ENCODE measurements around the gene SPNS3.

SPNS3 gene

DNA sequence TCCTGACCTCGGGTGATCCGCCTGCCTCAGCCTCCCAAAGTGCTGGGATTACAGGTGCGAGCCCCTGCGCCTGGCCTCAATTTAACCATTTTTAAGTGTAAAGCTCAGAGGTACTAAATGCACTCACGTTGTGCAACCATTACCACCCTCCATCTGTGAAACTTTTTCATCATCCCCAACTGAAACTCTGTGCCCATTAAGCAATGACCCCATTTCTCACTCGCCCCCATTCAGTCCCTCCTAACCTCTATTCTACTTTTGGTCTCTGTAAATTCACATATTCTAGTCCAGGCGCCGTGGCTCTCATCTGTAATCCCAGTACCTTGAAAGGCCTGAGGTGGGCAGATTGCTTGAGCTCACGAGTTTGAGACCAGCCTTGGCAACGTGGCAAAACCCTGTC is 8.3 kb upstream of the SPNS3 start:
- TF ChIP-seq, protein P1, sequence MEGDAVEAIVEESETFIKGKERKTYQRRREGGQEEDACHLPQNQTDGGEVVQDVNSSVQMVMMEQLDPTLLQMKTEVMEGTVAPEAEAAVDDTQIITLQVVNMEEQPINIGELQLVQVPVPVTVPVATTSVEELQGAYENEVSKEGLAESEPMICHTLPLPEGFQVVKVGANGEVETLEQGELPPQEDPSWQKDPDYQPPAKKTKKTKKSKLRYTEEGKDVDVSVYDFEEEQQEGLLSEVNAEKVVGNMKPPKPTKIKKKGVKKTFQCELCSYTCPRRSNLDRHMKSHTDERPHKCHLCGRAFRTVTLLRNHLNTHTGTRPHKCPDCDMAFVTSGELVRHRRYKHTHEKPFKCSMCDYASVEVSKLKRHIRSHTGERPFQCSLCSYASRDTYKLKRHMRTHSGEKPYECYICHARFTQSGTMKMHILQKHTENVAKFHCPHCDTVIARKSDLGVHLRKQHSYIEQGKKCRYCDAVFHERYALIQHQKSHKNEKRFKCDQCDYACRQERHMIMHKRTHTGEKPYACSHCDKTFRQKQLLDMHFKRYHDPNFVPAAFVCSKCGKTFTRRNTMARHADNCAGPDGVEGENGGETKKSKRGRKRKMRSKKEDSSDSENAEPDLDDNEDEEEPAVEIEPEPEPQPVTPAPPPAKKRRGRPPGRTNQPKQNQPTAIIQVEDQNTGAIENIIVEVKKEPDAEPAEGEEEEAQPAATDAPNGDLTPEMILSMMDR (IDR thresholded peaks at IDR 0.05; ENCODE audit: low read depth, low read length) = no peak
- DNase-seq (ENCODE audit: low read depth, low spot score) = no peak
- in situ Hi-C loops (cut with HindIII; ENCODE audit: low sequenced_read_pairs) = no loop called here
- no peak overlapping the region for H3K4me3 ChIP-seq (ENCODE audit: low read depth, low read length)

DNA sequence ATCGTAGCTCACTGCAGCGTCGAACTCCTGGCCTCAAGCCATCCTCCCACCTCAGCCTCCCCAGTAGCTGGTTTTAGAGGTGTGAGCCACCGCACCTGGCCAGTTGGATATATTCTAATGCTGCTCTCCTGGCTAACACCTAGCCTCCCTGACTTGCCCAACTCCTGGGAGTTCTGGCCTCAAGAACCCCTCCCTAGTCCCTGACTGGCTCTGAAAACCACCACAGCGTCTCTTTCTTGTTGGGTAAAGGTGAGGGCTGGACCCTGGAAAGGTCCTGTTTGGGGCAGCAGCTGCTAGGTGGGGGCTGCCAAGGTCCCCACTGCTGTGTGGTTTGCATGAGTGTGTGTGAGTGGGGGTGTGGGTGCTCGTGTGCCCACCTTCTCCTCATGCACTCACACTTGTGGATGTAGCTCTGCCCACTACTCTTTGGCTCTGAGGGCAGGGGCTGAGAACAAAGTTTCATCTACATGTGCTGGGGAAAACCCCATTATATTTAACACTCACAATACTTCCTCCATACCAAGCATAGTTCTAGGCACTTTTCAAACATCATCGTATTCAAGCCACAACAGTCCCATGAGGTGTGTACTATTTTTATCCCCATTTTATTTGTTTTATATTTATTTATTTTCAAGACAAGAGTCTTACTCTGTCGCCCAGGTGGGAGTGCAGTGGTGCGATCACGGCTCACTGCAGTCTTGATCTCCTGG is 7.1 kb upstream of the SPNS3 start:
- TF ChIP-seq, protein P1 (IDR thresholded peaks at IDR 0.05; ENCODE audit: low read depth, low read length) = no peak
- DNase-seq (ENCODE audit: low read depth, low spot score) = no peak
- in situ Hi-C loops (cut with HindIII; ENCODE audit: low sequenced_read_pairs) = no loop called here
- no peak overlapping the region for H3K4me3 ChIP-seq (ENCODE audit: low read depth, low read length)

DNA sequence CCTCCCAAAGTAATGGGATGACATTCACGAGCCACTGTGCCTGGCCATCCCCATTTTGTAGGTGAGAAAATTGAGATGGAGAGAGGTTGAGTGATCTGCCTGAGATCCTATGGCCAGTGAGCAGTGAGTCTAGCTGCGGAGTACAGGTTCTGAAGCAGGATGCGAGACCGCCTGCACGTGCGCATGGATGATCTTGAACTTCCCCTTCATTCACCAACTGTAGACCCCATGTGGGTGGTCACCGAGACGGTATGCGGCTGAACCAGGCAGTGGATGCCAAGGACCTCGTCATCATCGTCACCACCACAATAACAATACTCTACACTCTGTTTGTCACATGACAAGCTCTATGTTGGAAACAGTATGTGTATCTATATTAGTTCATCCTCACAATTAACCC is 6.2 kb upstream of the SPNS3 start:
- no peak for DNase-seq (ENCODE audit: low read depth, low spot score)
- no peak overlapping the region for H3K4me3 ChIP-seq (ENCODE audit: low read depth, low read length)
- in situ Hi-C loops (cut with HindIII; ENCODE audit: low sequenced_read_pairs) = no loop called here
- TF ChIP-seq, protein P1 (IDR thresholded peaks at IDR 0.05; ENCODE audit: low read depth, low read length) = no peak

DNA sequence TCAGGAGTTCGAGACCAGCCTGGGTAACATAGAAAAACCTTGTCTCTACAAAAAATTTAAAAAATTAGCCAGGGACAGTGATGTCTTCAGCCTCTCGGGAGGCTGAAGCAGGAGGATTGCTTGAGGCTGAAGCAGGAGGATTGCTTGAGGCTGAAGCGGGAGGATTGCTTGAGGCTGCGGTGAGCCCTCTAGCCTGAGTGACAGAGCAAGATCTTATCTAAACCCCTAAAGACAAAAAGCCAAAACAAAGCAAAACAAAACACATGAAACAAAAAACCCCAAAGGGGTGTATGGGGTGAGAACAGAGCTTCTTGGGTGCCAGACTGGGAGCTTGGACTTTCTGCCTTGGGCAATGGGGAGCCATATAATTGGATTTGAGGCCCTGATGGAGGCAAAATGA is 2.6 kb downstream of the SPNS3 start:
- TF ChIP-seq, protein P1 (IDR thresholded peaks at IDR 0.05; ENCODE audit: low read depth, low read length) = no peak
- H3K4me3 ChIP-seq (ENCODE audit: low read depth, low read length) = no peak overlapping the region
- in situ Hi-C loops (cut with HindIII; ENCODE audit: low sequenced_read_pairs) = no loop called here
- DNase-seq (ENCODE audit: low read depth, low spot score) = no peak

DNA sequence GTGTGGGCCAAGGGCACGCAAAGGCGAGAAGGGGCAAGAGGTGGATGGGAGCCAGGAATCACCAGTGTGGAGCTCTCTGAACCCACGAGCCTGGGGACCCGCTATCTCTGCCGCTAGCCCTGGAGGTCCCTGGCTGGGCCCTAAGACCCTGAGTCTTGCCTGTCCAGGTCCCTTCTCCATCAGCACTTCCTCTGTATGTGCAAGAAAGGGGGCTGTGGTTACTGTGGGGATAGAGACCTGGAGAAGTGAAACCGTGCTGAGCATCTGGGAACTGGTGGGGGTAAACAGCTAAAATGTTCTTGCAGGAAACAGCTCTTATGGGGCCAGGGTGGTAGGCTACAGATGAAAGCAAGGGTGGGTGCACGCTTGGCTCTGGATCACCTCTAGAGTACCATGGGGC is 3.1 kb downstream of the SPNS3 start:
- in situ Hi-C loops (cut with HindIII; ENCODE audit: low sequenced_read_pairs) = no loop called here
- no peak for DNase-seq (ENCODE audit: low read depth, low spot score)
- no peak overlapping the region for H3K4me3 ChIP-seq (ENCODE audit: low read depth, low read length)
- TF ChIP-seq, protein P1 (IDR thresholded peaks at IDR 0.05; ENCODE audit: low read depth, low read length) = no peak

DNA sequence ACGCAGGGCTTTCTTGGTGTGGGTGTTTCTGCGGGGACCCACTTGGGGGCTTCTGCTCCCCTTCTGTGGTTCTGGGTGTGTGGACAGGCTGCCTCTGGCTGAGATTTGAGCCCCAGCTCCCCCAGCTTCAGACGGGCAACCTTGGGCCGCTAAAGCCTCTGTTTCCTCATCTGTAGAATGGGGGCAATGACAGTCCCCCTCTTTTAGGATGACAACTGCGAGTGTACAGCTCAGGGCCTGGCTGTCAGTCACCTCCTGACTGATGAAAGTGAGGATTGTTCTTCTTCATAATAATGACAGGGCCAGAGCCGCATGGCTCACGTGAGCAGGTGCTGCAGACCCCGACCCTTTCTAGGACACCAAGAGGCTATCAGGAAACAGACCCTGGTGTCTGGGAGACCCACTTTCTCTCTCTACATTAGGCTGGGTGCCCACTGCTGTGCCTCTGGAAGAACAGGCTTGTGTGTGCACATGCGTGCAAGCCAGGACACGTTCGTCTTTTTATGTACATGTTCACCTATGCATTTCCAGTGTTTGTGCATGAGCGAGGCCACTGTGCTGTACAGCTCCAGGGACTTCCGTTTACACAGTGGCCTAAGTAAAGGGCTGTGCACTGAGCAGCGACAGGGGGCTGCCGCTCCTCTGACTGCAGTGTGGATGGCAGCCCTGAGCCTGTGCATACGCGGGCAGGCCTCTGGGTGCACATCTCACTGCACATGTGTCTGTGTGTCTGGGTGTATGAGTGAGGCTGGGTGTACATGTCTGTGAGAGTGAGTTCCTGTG is 4.6 kb downstream of the SPNS3 start:
- TF ChIP-seq, protein P1 (IDR thresholded peaks at IDR 0.05; ENCODE audit: low read depth, low read length) = no peak
- DNase-seq (ENCODE audit: low read depth, low spot score) = no peak
- H3K4me3 ChIP-seq (ENCODE audit: low read depth, low read length) = no peak overlapping the region
- in situ Hi-C loops (cut with HindIII; ENCODE audit: low sequenced_read_pairs) = no loop called here
